Cardiac fibroblast (primary cell): ENCODE results near the gene PRLR.

ENCODE experiments used
- DNase-seq, 2 donors: peaks; one replicate each; pipeline versions ENCODE4 v3.0.0 to v3.0.0-alpha.2; 2010; ENCODE audit warnings: low read depth in 2 of 2
- H3K4me3 ChIP-seq, 2 donors: replicated peaks in 1 of 2; 1 replicate in 1 of 2; 2 replicates in 1 of 2; pipeline ENCODE4 v1.5.1; 2011; ENCODE audit warnings: low read depth in 2 of 2, low read length in 2 of 2, mild to moderate bottlenecking in 2 of 2, moderate library complexity in 1 of 2
- TF ChIP-seq, protein P1 (sequence below): IDR thresholded peaks from one replicate; pipeline ENCODE4 v1.5.1; 2011; ENCODE audit warnings: low read depth, mild to moderate bottlenecking, low read length, inconsistent platforms

Gene PRLR

DNA sequence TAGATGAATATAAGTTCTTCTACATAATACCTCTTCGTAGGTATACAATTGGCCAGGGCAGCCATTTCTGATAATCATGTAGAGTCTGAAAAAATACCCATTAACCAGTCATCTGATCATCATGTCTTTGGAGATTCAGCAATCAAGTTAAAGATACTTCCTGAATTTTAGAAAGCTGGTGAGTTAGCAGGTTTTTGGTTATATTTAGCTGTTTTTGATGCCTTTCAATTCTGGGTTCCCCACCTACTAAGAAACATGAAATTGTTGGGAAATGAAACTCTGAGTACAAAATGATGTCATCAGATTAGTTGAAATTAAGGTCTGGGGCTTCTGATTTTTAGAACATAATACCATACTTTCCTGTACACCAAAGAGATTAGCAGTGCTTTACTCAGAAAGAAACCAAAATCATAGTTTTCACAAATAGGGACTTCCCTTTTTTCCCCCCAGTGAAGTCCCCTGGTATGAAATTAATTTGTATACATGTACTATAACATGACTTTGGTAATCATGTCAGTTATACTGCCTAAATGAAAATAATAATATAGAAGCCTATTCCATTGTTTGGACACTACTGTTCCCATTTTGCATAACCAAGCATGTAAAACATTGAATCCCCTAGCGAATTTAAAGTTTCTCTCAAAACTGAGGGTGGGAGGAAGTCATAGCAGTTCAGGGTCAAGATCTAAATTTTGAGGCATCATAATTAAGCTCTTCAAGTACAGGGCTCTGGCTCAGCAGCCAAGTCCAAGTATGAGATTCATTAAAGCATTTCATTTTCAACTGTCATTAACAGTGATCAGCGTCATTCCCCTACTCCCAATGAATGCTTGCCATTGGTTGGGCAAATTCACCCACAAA is 17.9 kb downstream of the PRLR start:
- TF ChIP-seq, protein P1, sequence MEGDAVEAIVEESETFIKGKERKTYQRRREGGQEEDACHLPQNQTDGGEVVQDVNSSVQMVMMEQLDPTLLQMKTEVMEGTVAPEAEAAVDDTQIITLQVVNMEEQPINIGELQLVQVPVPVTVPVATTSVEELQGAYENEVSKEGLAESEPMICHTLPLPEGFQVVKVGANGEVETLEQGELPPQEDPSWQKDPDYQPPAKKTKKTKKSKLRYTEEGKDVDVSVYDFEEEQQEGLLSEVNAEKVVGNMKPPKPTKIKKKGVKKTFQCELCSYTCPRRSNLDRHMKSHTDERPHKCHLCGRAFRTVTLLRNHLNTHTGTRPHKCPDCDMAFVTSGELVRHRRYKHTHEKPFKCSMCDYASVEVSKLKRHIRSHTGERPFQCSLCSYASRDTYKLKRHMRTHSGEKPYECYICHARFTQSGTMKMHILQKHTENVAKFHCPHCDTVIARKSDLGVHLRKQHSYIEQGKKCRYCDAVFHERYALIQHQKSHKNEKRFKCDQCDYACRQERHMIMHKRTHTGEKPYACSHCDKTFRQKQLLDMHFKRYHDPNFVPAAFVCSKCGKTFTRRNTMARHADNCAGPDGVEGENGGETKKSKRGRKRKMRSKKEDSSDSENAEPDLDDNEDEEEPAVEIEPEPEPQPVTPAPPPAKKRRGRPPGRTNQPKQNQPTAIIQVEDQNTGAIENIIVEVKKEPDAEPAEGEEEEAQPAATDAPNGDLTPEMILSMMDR = no peak
- DNase-seq = no peak
- H3K4me3 ChIP-seq = no peak overlapping the region

DNA sequence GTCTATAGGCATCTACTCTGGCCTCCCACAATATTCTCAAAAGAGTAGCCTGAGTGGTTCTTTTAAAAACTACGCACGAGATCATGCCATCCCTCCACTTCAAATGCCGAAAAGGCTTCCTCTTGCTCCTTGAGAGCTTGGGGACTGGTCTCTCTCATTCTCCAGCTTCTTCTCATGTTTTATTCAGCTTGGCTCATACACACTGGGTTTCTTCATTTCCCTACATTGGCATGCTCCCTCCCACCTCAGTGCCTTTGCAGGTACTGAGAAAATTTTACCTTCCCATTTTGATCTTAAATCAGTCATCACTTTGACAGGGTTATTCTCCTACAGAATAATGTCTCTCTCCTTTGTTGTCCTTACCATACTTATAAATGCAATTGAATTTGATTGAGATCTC is 20.4 kb downstream of the PRLR start:
- TF ChIP-seq, protein P1 = no peak
- H3K4me3 ChIP-seq = no peak overlapping the region
- no peak for DNase-seq

DNA sequence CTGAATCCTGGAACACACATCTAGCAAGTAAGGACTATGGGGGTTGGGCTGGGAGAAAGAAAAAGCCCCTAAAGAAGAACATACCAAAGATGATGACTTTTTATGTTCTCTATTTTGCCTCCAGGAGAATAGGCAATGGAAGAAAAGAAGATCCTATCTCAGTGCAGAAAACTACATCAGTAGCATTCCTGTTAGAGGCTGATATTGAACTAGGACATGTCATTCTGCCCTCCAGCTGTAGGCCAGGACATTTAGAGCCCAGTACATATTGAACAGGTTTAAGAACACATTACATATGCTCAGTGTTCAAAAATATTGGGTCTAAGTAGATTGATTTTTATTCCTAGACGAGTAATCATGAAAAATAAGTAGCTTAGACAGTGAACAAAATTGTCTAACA is 24.7 kb downstream of the PRLR start:
- H3K4me3 ChIP-seq = no peak overlapping the region
- TF ChIP-seq, protein P1 = no peak
- no peak for DNase-seq

DNA sequence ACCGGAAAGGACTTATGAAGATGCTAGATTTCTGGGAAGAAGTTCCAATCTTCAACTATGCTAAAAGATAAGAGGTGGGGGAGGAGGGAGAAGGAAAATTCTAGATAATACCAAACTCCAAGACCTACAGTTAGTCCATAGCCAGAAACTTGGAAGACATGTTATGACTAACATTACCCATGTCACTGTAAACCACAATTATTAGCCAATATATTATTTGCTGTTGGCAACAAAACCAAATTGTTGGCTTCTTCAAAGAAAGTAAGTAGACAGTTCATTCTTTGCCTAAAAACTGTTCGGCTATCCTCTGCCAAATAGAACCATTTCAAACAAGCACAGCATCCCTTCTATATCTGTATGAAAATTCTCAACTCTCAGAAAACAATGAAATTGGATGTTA is 25.1 kb downstream of the PRLR start:
- no peak overlapping the region for H3K4me3 ChIP-seq
- TF ChIP-seq, protein P1 = no peak
- peak; percentile 16 to 48 for DNase-seq

DNA sequence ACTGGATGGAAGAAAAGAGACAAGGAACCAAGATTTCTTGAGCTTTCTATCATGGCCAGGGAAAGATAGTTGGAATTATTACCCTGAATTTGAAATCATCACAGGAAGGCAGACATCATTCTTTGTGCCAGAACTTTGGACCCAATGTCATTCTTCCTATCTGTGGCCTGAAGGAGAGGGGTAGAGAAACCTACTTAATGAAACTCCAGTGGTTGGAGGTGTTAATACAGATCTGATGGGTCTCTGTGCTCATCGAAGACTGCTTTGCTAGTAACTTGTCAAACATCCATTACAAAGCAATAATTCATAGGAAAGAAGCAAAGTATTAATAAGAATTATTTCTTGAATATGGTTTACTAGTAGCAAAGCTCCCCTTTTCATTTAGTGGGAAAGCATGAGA is 26.9 kb downstream of the PRLR start:
- TF ChIP-seq, protein P1 = no peak
- DNase-seq = no peak
- H3K4me3 ChIP-seq = no peak overlapping the region

DNA sequence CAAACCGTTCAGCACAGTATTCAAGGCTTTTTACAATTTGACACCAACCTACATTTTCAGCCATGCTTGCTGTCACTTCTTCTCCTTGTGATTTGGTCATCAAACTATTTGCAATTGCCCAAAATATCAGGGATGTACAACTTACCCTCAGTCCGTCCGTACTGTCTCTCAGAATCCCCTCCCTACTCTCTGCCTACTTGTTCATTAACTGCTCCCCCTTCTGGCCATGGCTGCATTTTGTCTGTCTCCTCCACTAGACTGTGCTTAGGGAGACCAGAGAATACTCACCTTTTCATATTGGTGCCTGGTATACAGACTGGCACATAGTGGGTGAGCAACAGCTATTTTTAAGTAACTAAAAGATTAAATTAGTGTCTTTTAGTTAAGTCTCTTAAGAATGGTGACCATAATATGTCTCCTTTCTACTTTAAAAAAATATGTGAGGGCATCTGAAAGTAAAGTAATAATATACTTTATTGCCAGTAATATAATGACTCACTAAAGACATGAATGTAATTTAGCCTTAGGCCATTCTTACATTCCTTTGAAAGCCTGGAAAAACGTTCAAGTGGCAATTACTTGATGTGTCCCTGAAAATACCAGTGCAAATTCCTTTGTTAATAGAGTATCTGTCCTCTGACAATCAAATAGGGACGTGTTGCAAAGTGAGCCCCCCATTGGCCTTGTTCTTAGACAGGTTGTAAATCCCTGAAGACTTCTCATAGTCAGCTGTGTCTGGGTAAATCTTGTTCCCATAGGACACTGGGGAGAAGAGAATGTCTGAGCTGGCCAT is 27.8 kb downstream of the PRLR start:
- no peak overlapping the region for H3K4me3 ChIP-seq
- DNase-seq = peak; percentile 52 to 64
- TF ChIP-seq, protein P1 = peak; percentile 58
